Keratinocyte (primary cell): ENCODE measurements around the gene MRPS14. TPM values are rescaled to one million over a fixed set of nuclear protein-coding genes. Genes with fewer than 3 reads are reported as not detected.
A peak's percentile ranks its signal among the peaks of the same experiment; 100 is the strongest.

Source experiments
- DNase-seq: peaks from one replicate; pipeline ENCODE4 v3.0.0-alpha.2; 2011; ENCODE audit warnings: low read depth, missing footprints, low spot score
- FAIRE-seq: peaks from 2 replicates; lab custom pipeline; 2011; peaks lifted over from hg19 to GRCh38; lab: Jason Lieb, UNC
- H2AFZ ChIP-seq: 2 replicates; pipeline ENCODE4 v1.6.0; 2012; ENCODE audit warnings: low read length, control low read depth, inconsistent platforms; ENCODE audit not compliant: control insufficient read depth
- H3K27ac ChIP-seq: 2 replicates; pipeline ENCODE4 v1.5.1; 2011; ENCODE audit warnings: low read length; ENCODE audit not compliant: control insufficient read depth, insufficient read depth
- H3K27me3 ChIP-seq: 3 replicates; pipeline ENCODE4 v1.6.0; 2011; ENCODE audit warnings: low read length; ENCODE audit not compliant: control insufficient read depth, insufficient read depth; ENCODE audit errors: extremely low read depth
- H3K36me3 ChIP-seq, 2 experiments: 2 replicates in 1 of 2; 3 replicates in 1 of 2; pipeline ENCODE4 v1.5.1; 2011; ENCODE audit warnings: low read length in 2 of 2, mild to moderate bottlenecking in 1 of 2; ENCODE audit not compliant: control insufficient read depth in 2 of 2, insufficient read depth in 2 of 2; ENCODE audit errors: extremely low read depth in 1 of 2
- H3K4me1 ChIP-seq: 3 replicates; pipeline ENCODE4 v1.5.1; 2011; ENCODE audit warnings: low read length; ENCODE audit not compliant: control insufficient read depth, insufficient read depth; ENCODE audit errors: extremely low read depth
- H3K4me2 ChIP-seq: 3 replicates; pipeline ENCODE4 v1.6.0; 2011; ENCODE audit warnings: low read depth, low read length; ENCODE audit not compliant: control insufficient read depth, insufficient read depth; ENCODE audit errors: extremely low read depth
- H3K4me3 ChIP-seq, 3 experiments: fragments of 200-600 bp in 1 of 3; sonication (generic) in 1 of 3; 2 replicates in 2 of 3; 3 replicates in 1 of 3; pipeline ENCODE4 v1.5.1; 2011 to 2016; ENCODE audit warnings: low read length in 3 of 3, mild to moderate bottlenecking in 3 of 3, control low read depth in 2 of 3, inconsistent platforms in 1 of 3, low read depth in 1 of 3, mixed read lengths in 1 of 3, mixed run types in 1 of 3, moderate library complexity in 1 of 3; ENCODE audit not compliant: control insufficient read depth in 2 of 3, insufficient read depth in 2 of 3; ENCODE audit errors: extremely low read depth in 1 of 3
- H3K79me2 ChIP-seq: 2 replicates; pipeline ENCODE4 v1.6.0; 2012; ENCODE audit warnings: low read length; ENCODE audit not compliant: control insufficient read depth, insufficient read depth
- H3K9ac ChIP-seq: 3 replicates; pipeline ENCODE4 v1.6.0; 2011; ENCODE audit warnings: low read length; ENCODE audit not compliant: control insufficient read depth, insufficient read depth; ENCODE audit errors: extremely low read depth
- H3K9me1 ChIP-seq: 3 replicates; pipeline ENCODE4 v1.6.0; 2011; ENCODE audit warnings: low read length; ENCODE audit not compliant: control insufficient read depth, insufficient read depth; ENCODE audit errors: extremely low read depth
- H3K9me3 ChIP-seq: 2 replicates; pipeline ENCODE4 v1.5.1; 2012; ENCODE audit warnings: low read depth, low read length; ENCODE audit not compliant: control insufficient read depth
- H4K20me1 ChIP-seq: 3 replicates; pipeline ENCODE4 v1.6.0; 2011; ENCODE audit warnings: low read length; ENCODE audit not compliant: control insufficient read depth, insufficient read depth; ENCODE audit errors: extremely low read depth
- EZH2 ChIP-seq: IDR thresholded peaks from one replicate; pipeline ENCODE4 v1.6.1; 2012; ENCODE audit warnings: inconsistent platforms, mild to moderate bottlenecking, low read length, moderate library complexity
- dilution Hi-C: fragments of 300-500 bp; cut with MboI; formaldehyde crosslinking; loops from one replicate; pipeline ENCODE4 v1.7.0; 2020; ENCODE audit warnings: low sequenced_read_pairs; ENCODE audit not compliant: extremely low pct_ligation_motif_present
- polyA plus RNA-seq, 5 experiments: library from polyadenylated mRNA; depleted of rRNA in 3 of 5; stranded (reverse) in 3 of 5; stranded (forward) in 1 of 5; unstranded in 1 of 5; fragments of >200 nt; gene quantifications; 1 replicate in 1 of 5; 2 replicates in 3 of 5; 3 replicates in 1 of 5; pipeline versions ENCODE4 v1.2.1 to v1.2.3, GENCODE V29; 2011 to 2012; ENCODE audit warnings: missing spikeins in 2 of 5, low read depth in 1 of 5, low replicate concordance in 1 of 5
- TF ChIP-seq, protein P1 (sequence below), 3 experiments: IDR thresholded peaks in 1 of 3; conservative IDR thresholded peaks in 1 of 3; optimal IDR thresholded peaks in 1 of 3; 2 replicates in 2 of 3; 3 replicates in 1 of 3; pipeline versions ENCODE3 to v1.5.1; 2011; ENCODE audit warnings: low read length in 3 of 3, mild to moderate bottlenecking in 3 of 3, moderate library complexity in 2 of 3, control low read depth in 1 of 3, inconsistent platforms in 1 of 3; ENCODE audit not compliant: insufficient read depth in 2 of 3; ENCODE audit errors: extremely low read depth in 1 of 3

MRPS14 gene
- polyA plus RNA-seq, 1 donor (not counting 4 experiments of a cell fraction or from before 2014, with no cell fraction given): 35.2 TPM

DNA sequence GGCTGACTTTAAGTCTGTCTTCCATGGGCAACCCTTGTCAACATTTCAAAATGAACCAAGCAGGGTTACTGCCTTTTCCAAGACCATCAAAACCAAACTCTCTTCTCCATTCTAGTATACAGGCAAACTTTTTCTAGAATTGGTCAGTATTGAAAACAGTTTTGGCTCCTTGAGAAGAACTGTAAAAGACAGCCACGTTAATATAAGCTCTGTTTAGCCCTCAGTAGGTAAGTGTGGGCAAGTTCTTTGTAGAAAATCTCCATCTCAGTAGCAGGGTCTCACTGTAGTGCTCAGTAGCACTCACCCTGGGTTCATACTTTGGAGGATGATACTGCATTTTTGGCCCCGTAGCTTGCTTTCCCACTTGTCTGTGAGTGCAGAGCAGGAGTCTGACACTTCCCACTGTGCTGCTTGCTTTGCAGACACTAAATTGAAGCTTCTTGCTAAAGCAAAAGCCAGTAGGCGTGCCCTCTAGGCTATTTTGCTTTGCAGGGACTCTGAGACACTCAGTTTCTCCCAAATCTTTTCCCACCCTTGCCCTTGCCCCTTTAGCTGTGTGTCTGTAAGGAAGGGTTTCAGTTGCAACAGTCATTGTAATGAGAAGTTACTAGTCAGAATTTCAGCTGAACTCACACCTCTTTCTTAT is 57.7 kb downstream of the MRPS14 start:
- Histone ChIP-seq H2AFZ (no peak overlapping the region), H4K20me1 (no peaks in the 10 kb centered on the region), H3K36me3 (no peaks in the 10 kb centered on the region), H3K9ac (peak overlapping the region; percentile 1), H3K27ac (peak overlapping the region; percentile 53), H3K4me3 (no peak overlapping the region), H3K4me1 (peaks cover 29% of the 10 kb centered on the region), H3K9me3 (no peaks in the 10 kb centered on the region), H3K9me1 (no peaks in the 10 kb centered on the region), H3K27me3 (no peaks in the 10 kb centered on the region), H3K79me2 (no peaks in the 10 kb centered on the region), H3K4me2 (peak overlapping the region; percentile 63)
- DNase-seq (no peak), FAIRE-seq (no peak)
- TF ChIP-seq, protein P1, sequence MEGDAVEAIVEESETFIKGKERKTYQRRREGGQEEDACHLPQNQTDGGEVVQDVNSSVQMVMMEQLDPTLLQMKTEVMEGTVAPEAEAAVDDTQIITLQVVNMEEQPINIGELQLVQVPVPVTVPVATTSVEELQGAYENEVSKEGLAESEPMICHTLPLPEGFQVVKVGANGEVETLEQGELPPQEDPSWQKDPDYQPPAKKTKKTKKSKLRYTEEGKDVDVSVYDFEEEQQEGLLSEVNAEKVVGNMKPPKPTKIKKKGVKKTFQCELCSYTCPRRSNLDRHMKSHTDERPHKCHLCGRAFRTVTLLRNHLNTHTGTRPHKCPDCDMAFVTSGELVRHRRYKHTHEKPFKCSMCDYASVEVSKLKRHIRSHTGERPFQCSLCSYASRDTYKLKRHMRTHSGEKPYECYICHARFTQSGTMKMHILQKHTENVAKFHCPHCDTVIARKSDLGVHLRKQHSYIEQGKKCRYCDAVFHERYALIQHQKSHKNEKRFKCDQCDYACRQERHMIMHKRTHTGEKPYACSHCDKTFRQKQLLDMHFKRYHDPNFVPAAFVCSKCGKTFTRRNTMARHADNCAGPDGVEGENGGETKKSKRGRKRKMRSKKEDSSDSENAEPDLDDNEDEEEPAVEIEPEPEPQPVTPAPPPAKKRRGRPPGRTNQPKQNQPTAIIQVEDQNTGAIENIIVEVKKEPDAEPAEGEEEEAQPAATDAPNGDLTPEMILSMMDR (optimal IDR thresholded peaks at IDR 0.05 in 1 of 3, IDR thresholded peaks at IDR 0.05 in 1 of 3, conservative IDR thresholded peaks at IDR 0.05 in 1 of 3; ENCODE audit: extremely low read depth in 1 of 3, insufficient read depth in 2 of 3, low read length in 3 of 3): no peak
- no peak for TF ChIP-seq EZH2
- dilution Hi-C loops: no loop called here

DNA sequence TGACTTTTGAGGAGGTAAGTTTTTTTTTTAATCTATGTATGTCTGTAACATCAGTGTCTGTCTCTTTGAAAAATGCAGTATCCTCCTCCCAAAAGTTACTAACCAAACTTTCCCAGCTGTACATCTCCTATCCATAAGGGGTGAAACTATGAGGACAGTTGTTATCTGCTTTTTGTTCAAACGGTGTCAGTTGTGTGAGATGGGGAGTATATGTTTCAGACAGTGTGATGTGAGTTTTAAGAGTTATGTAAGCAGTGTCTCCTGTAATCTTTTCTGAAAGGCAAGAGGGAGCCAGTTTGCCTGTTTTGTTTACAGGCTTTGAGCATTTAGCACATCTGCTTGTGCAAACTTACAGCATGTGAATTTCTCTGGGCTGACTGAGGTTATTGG is 58.3 kb downstream of the MRPS14 start:
- Histone ChIP-seq H3K36me3 (no peaks in the 10 kb centered on the region), H3K27me3 (no peaks in the 10 kb centered on the region), H3K27ac (peak overlapping the region; percentile 53), H3K4me2 (peak overlapping the region; percentile 63), H3K79me2 (no peaks in the 10 kb centered on the region), H3K9me1 (no peaks in the 10 kb centered on the region), H3K4me3 (no peak overlapping the region), H4K20me1 (no peaks in the 10 kb centered on the region), H3K9ac (no peak overlapping the region), H3K4me1 (peaks cover 29% of the 10 kb centered on the region), H3K9me3 (no peaks in the 10 kb centered on the region), H2AFZ (no peak overlapping the region)
- DNase-seq (no peak), FAIRE-seq (no peak)
- TF ChIP-seq, protein P1 (optimal IDR thresholded peaks at IDR 0.05 in 1 of 3, IDR thresholded peaks at IDR 0.05 in 1 of 3, conservative IDR thresholded peaks at IDR 0.05 in 1 of 3; ENCODE audit: extremely low read depth in 1 of 3, insufficient read depth in 2 of 3, low read length in 3 of 3): no peak
- no peak for TF ChIP-seq EZH2
- dilution Hi-C loops: no loop called here
